ENCODE data around the gene RAMP2. TPM values are rescaled to one million over a fixed set of nuclear protein-coding genes. Genes with fewer than 3 reads are reported as not detected.

RAMP2 gene
- total RNA-seq, 2 donors from 2014 or later, result 3.5 to 8.4 TPM

DNA sequence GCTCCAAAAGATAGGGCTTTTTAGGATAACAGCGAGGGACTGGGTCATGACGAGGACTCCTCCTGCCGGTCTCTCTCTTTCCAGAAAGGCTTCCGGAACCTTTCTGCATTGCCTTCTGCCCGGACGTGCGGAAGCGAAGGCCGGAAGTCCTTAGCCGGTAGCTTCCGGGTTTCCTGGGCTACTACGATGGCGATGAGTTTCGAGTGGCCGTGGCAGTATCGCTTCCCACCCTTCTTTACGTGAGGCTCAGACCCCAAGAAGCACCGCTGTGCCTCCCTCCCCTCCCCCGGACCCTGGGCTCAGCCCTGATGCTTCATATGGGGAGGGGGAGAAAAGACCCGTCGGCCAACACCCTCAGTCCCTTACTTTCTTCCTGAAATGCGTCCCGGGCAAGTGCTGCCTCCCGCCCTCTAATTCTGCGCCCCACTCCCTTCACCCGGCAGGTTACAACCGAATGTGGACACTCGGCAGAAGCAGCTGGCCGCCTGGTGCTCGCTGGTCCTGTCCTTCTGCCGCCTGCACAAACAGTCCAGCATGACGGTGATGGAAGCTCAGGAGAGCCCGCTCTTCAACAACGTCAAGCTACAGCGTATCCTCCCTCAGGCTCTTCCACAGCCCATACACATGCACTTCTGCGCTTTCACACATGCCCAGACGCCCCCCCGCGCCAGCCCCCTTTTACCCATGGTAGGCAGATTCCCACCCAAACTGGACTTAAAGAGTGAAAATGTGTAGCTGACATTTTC, 12.4 kb downstream of the RAMP2 start, which contains the start of gene VPS25:
VPS25 (plus strand) TSS at position 160 of the 746 bp plus-strand sequence; CDS start at position 187, 27 bp downstream.
- no peaks in the 10 kb centered on the region for H3K9me3 ChIP-seq
- H3K27ac ChIP-seq, result peak within 1 kb of the TSS; percentile 72
- TF ChIP-seq CTCF (IDR thresholded peaks at IDR 0.05), result no peak
- intact Hi-C loops (cut with DNase I), result no loop called here
- no peaks in the 10 kb centered on the region for H3K27me3 ChIP-seq
- H3K4me1 ChIP-seq, result peaks cover 6% of the 10 kb centered on the region
- H3K9ac ChIP-seq (ENCODE audit: low read depth in 2 of 2, low read length in 2 of 2), result peak within 1 kb of the TSS; percentile 92 to 94
- peak; percentile 86 for DNase-seq
- H3K4me3 ChIP-seq, result peak within 1 kb of the TSS; percentile 74
- no peaks in the 10 kb centered on the region for H3K36me3 ChIP-seq

DNA sequence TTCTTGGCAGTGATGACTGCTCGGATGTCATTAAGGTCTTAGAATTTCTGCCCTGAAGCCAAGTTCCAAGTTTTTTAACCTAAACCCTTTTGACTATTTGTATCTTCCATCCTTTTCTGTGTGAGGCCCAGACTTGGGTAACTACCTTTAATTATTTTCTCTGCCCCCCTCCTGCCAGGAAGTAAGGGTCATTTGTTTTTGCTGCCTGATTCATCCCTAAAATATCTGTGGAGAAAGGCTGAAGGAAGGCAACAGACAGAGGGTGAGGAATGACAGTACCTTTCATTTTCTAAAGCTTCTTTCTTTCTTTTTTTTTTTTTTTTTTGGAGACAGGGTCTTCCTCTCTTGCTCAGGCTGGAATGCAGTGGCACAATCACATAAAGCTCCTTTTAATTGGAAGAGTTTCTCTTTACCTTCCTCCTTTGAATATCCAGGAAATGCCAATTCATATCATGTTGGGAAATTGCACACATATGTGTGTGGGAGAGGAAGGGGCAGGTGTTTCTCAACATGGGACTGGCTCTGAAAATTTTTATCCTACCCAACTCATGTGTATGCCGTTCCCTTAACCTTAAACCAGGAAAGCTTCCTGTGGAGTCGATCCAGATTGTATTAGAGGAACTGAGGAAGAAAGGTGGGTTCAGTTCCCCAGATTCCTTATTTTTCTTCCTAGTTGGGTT, 13.2 kb downstream of the RAMP2 start:
- H3K9me3 ChIP-seq, result no peaks in the 10 kb centered on the region
- H3K4me3 ChIP-seq, result peak overlapping the region; percentile 74
- no peak overlapping the region for H3K27ac ChIP-seq
- DNase-seq, result no peak
- H3K27me3 ChIP-seq, result no peaks in the 10 kb centered on the region
- H3K4me1 ChIP-seq, result peaks cover 6% of the 10 kb centered on the region
- TF ChIP-seq CTCF (IDR thresholded peaks at IDR 0.05), result no peak
- no peaks in the 10 kb centered on the region for H3K36me3 ChIP-seq
- intact Hi-C loops (cut with DNase I), result no loop called here
- peak overlapping the region; percentile 92 to 94 for H3K9ac ChIP-seq (ENCODE audit: low read depth in 2 of 2, low read length in 2 of 2)

GRCh38 chr17:42775534-42776098, 14.6 kb downstream of the RAMP2 start:
- Histone ChIP-seq H3K4me3 (no peak overlapping the region), H3K4me1 (peaks cover 6% of the 10 kb centered on the region), H3K27ac (no peak overlapping the region), H3K36me3 (no peaks in the 10 kb centered on the region), H3K27me3 (no peaks in the 10 kb centered on the region), H3K9ac (ENCODE audit: low read depth in 2 of 2, low read length in 2 of 2) (no peak overlapping the region), H3K9me3 (no peaks in the 10 kb centered on the region)
- intact Hi-C loops (cut with DNase I), result loop anchor here (5.0 kb wide), 1 partner anchor 47 kb away; the partner anchor contains the start of gene BECN1
- no peak for TF ChIP-seq CTCF (IDR thresholded peaks at IDR 0.05)
- no peak for DNase-seq

GRCh38 chr17:42778570-42778969, 17.5 kb downstream of the RAMP2 start:
- intact Hi-C loops (cut with DNase I), result loop anchor here (5.0 kb wide), 1 partner anchor 44 kb away; the partner anchor contains the start of gene BECN1
- peaks cover 6% of the 10 kb centered on the region for H3K4me1 ChIP-seq
- TF ChIP-seq CTCF (IDR thresholded peaks at IDR 0.05), result no peak

DNA sequence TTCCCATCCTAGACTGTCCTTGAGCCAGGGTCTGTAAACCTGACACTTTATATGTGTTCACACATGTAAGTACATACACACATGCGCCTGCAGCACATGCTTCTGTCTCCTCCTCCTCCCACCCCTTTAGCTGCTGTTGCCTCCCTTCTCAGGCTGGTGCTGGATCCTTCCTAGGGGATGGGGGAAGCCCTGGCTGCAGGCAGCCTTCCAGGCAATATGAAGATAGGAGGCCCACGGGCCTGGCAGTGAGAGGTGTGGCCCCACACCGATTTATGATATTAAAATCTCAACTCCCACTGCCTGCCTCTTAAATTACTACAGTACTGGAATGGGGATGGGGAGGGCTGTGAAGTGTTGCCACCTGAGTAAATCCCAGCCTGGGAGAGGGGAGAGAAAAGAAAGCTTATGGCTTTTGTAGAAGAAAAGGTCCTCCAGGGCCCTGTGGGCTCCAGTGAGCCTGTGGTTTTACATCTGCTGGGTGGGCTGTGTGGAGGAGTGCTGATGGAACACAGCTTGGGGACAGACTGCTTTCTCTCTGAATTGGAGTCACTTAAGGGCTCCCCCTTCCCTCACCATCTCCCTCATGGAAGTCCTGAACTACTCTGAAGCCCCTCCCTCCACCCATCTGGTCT, 18.4 kb downstream of the RAMP2 start:
- intact Hi-C loops (cut with DNase I), result loop anchor here (5.0 kb wide), 1 partner anchor 43 kb away; the partner anchor contains the start of gene BECN1
- H3K9ac ChIP-seq (ENCODE audit: low read depth in 2 of 2, low read length in 2 of 2), result peak overlapping the region in 1 of 2 donors; percentile 83
- peak overlapping the region; percentile 88 for H3K27ac ChIP-seq
- no peak for TF ChIP-seq CTCF (IDR thresholded peaks at IDR 0.05)
- H3K4me3 ChIP-seq, result no peak overlapping the region
- no peaks in the 10 kb centered on the region for H3K9me3 ChIP-seq
- DNase-seq, result peak; percentile 55
- H3K4me1 ChIP-seq, result peaks cover under 1% of the 10 kb centered on the region
- no peaks in the 10 kb centered on the region for H3K36me3 ChIP-seq
- peaks cover 6% of the 10 kb centered on the region for H3K27me3 ChIP-seq

More at GRCh38 chr17:42778570-42778969, 17.5 kb downstream of the RAMP2 start:
- Histone ChIP-seq H3K4me3 (no peak overlapping the region), H3K27me3 (no peaks in the 10 kb centered on the region), H3K36me3 (no peaks in the 10 kb centered on the region), H3K9me3 (no peaks in the 10 kb centered on the region), H3K27ac (peak overlapping the region; percentile 88), H3K9ac (ENCODE audit: low read depth in 2 of 2, low read length in 2 of 2) (peak overlapping the region in 1 of 2 donors; percentile 83)
- no peak for DNase-seq

Data from colonic mucosa (tissue), 4 donors.